GM18867 (cell line): Measurements from ENCODE around the gene CFDP1.
"Not testable (repeated sequence)": the region's sequence is repeated elsewhere in the genome, so short reads cannot be mapped to it uniquely, and the experiment has no call there.

Source experiments
- ATAC-seq: cut with Tn5 transposase; IDR thresholded peaks from one replicate; pipeline ENCODE4 v1.9.1; 2021; ENCODE audit warnings: mild to moderate bottlenecking, moderate library complexity; ENCODE audit not compliant: unreplicated experiment

The CFDP1 gene

DNA sequence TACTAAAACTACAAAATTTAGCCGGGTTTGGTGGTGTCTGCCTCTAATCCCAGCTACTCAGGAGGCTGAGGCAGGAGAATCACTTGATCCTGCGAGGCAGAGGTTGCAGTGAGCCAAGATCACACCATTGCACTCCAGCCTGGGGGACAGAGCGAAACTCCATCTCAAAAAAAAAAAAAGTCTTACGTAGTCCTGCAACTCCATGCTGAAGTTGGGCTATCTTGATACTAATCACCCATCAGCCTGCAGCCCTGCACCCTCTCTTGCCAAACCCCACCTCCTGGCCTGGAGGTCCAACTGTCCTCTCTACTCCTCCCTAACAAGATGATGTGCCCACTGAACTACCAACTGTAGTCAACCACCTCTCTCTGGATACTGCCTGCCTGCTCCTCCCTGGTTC, 26.4 kb upstream of the CFDP1 start:
- no peak for ATAC-seq

DNA sequence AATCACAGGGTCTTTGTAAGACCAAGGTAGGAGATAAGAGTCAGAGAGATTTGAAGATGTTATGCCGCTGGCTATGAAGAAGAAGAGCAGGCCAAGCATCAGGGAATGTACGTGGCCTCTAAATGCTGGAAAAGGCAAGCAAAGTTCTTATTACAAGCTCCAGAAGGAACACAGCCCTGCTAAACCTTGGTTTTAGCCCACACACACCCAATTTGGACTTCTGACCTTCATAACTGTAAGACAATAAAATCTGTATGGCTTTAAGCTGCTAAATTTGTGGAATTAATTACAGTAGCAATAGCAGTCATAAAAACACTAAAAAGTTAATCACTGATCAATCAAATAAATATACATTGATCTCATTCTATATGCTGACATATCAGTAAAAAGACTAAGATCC, 25.1 kb upstream of the CFDP1 start:
- ATAC-seq = no peak

DNA sequence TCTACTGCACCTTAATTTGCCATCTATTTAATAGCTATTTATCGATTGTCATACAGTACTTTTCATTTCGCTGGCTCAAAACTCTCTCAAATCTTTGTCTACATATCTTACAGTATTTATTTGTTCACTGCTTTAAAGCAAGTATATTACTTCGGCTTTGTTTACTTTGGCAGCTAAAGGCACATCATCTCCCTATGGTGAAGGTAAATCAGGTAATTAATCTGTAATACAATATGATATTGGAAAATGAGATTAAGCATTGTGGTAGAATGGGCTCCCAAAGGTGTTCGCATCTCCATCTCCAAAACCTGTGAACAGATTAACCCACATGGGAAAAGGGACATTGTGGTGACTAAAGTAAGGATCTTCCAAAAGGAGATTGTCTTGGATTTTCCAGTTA, 24.7 kb upstream of the CFDP1 start:
- ATAC-seq = no peak

DNA sequence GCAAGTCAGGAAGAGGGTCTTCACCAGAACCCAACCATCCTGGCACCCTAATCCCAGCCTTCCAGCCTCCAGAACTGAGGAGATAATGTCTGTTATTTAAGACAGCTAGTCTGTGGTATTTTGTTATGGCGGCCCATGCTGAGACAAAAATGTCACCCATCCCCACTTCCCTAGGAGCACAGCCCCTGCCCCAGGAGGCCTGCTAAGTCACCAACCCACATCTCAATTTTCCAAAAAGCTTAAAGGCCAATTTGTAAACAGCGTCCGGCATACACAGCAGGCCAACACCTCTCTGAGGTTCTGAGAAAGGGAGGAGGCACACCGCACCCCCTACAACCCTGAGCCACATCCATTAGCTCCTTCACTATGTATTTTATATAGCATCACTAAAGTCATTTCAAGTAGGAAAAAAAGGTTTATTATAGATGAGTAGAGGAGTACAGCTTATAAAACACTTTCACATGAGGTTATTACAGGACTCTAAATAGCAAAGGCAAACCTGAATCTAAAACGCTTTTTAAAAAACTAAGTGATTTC, 24.2 kb upstream of the CFDP1 start:
- ATAC-seq = no peak

DNA sequence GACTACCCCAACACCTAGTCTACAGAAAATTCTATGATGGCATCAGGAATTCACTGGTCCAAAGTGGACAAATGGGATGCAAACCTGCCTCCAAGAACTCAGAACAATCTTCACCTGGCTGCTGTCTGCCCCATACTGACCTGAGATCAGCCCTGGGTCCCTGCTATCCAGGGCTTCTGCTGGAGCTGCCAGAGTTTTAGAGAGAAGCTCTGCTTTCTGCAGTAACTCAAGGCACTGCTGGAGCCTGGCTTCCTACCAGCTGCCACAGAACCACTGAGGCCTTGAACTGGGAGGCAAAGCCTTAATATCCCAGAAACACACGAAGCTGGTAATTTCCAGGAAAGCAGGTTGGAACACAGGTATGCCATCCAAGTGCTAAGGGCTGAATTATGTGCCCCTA, 23.7 kb upstream of the CFDP1 start:
- no peak for ATAC-seq

DNA sequence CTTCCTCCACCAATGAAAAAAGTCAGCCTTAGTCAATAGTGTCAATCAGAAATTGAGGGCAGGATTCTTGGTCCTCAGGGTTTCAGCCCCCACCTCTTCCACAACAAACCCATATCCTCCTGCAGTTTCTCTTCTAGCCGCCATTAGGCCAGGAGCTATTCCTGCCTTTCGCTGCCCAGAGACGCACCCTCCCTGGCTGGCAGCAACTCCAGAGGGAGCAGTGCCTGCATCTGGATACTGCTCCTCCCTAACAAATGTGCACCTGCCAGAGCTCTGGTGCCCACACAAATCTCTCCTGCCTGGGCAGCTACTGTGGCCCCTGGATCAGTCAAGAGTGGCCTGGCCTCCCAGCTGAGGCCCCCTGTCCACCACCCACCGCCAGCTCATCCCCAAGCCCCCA, 23.2 kb upstream of the CFDP1 start:
- ATAC-seq = not testable (repeated sequence)

DNA sequence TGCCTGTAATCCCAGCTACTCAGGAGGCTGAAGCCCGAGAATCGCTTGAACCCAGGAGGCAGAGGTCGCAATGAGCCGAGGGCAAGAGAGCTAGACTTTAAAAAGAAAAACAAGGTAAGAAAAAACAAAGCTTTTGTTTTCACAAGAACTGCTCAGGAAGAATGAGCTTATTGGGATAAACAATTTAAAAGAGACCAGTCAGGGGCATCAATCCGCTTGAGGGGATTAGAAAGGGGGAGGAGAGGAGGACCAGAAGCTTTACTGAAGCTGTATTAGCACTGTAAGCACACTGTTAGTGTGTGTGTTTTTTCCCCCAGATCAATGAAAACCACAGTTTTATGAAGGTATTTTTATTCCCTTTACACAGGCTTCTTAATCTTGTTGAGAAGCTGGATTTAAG, 22.4 kb upstream of the CFDP1 start:
- no peak for ATAC-seq

DNA sequence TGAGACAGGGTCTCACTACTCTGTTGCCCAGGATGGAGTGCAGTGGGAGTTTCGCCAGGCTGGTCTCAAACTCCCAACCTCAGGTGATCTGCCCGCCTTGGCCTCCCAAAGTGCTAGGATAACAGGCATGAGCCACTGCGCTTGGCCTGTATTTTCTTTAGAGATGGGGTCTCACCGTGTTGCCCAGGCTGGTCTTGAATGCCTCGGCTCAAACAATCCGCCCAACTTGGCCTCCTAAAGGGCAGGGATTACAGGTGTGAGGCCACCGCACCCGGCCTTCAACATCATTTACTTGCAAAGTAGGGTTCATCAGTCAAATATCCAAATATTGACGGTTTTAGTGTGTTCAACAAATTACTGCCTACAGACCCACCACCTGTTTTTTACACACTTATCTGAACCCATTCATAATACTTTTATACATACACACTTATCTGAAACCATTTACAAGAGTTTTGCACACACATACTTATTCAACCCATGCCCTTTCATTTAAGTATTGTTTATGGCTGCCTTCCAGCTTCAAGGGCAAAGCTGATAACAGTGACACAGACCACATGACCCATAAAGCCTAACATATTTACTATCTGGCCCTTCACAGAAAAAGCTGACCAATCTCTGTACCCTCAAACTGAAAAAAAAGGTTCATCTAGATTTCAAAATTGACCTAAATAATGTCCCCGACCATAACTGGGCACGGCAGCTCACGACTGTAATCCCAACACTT, 19.3 kb upstream of the CFDP1 start:
- ATAC-seq = no peak

DNA sequence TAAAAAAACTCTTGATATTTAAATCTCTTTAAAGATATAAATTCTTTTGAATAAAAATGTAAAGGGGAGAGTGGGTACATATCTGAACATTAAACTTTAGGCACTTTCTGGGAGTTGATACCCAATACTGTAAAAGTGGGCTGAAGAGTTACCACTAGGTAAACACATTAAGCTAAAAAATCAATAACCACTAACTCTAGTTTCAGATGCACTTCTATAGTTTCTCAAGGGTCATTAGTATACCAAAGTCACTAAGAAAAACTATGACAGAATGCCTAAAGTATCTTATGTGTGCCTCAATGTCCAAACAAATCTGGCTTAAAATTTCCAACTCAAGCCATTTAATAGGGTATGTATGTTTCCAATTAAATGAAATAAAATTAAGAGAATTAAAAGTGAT, 13.1 kb upstream of the CFDP1 start:
- ATAC-seq = no peak

DNA sequence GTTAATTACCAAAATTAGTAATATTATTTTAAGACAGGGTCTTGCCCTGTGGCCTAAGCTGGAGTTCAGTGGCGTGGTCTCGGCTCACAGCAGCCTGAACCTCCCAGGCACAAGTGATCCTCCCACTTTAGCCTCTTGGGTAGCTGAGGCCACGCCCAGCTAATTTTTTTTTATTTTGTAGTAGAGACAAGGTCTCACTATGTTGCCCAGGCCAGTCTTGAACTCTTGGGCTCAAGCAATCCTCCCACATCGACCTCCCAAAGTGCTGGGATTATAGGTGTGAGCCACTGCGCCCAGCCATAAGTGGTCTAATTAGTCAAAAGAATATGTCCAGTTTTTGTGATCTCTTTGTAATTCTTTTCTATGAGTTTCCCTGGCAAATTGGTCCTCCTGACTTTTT, 12.0 kb upstream of the CFDP1 start:
- no peak for ATAC-seq

DNA sequence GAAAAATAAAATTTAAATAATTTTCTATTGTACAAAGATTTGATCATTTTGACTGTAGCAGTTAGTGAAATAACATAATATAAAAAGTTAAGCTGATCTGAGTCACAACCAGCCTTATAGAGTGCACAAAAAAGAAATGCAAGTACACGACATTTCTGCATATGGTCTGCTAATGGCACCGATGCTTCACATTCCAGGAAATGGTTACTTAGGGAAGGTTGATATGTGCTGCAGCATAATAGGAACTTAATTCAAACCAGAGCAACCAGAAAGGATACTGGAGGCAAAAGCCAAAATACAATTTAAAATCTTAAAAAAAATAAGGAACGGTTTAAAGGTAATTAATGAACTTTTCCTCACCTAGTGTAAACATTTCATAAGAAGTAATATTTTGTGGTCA, 10.0 kb upstream of the CFDP1 start:
- ATAC-seq = no peak

DNA sequence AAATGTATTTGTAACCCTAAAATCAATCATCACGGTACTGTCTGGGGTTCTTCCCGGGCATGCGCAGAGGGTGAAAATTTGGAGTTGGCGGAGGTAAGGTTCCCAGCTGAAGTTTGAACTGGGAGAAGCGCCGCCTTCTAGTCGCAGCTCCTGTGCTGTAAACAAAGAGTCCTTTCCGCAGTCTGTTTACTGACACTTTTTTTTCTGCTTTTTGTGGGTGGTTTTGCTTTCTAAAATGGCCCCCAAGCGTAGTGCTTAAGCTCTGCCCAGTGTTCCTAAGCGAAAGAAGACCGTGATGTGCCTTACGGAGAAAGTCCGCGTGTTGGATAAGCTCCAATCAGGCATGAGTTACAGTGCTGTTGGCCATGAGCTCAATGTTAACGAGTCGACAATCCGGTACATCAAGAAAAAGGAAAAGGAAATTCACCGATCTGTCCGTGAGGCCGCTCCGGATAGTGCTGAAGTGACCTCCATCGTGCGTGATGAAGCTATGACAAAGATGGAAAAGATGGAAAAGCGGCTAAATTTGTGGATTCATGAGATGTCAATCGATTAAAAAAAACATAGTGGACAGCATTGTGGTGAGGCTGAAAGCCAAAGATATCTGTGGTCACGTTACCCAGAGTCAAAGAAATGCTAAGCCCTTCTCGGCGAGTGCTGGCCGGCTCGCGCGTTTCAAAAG, 570 bp upstream of the CFDP1 start:
- peak; percentile 75 for ATAC-seq

DNA sequence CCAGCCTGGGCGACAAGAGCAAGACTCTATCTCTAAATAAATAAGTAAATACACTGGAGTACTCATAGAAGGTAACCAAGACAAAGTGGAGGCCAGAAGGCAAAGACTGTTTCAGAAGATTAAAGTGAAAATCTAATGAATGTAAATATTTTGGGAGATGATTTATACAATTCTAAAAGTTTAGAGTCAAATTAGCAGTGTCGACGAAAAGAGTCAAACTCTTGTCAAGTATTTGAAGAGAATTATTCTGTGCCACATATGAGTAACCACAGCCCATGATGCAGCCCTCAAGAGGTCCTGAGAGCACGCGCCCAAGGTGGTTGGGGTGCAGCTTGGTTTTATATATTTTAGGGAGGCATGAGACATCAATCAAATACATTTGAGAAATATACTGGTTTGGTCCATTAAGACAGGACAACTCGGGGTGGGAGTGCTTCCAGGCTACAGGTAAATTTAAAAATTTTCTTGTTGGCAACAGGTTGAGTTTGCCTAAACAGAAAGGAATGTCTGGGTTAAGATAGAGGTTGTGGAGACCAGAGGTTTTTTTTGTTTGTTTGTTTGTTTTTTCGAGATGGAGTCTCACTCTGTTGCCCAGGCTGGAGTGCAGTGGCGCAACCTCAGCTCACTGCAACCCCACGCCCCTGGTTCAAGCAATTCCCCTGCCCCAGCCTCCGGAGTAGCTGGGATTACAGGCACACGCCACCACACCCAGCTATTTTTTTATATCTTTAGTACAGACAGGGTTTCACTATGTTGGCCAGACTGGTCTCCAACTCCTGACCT, 3.5 kb downstream of the CFDP1 start:
- no peak for ATAC-seq

DNA sequence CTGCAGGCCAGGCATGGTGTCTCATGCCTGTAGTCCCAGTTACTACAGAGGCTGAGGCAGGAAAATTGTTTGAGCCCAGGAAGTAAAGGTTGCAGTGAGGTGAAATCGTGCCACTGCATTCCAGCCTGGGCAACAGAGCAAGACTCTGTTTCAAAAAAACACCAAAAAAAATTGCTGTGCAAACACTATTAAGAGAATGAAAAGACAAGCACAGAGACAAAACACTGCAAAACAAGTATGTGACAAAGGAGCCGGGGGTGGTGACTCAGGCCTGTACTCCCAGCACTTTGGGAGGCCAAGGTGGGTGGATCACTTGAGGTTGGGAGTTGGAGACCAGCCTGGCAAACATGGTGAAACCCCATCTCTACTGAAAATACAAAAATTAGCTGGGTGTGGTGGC, 6.8 kb downstream of the CFDP1 start:
- not testable (repeated sequence) for ATAC-seq

DNA sequence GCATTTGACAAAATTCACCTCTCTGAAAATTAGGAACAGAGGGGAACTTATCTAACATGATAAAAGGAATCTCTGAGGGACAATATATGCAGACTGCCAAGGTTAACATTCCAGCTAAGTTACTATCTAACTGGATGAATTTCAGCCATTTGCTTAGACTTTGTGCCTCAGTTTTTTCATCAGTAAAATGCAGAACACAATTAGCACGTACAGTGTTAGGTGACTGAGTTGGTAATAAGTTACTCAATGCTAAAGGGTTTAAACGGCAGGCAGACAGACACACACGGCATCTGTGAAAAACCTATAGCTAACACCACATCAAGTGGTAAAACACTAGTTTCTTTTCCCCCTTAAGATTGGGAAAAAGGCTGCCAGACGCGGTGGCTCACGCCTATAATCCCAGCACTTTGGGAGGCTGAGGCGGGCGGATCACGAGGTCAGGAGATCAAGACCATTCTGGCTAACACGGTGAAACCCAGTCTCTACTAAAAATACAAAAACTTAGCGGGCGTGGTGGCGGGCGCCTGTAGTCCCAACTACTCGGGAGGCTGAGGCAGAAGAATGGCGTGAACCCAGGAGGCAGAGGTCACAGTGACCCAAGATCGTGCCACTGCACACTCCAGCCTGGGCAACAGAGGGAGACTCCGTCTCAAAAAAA, 9.1 kb downstream of the CFDP1 start:
- ATAC-seq = not testable (repeated sequence)

DNA sequence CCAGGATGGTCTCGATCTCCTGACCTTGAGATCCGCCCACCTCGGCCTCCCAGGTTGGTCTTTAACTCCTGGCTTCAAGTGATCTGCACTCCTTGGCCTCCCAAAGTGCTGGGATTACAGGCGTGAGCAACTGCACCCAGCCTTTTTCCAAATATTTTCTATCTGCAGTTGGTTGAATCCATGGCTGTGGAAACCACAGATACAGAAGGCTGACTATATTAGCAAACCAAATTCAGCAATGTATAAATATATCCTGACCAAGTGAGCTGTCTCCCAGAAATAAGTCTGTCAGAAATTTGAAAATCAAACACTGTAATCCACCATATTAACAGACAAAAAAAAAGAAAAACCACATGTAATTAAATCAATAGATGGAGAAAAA, 9.6 kb downstream of the CFDP1 start:
- no peak for ATAC-seq

DNA sequence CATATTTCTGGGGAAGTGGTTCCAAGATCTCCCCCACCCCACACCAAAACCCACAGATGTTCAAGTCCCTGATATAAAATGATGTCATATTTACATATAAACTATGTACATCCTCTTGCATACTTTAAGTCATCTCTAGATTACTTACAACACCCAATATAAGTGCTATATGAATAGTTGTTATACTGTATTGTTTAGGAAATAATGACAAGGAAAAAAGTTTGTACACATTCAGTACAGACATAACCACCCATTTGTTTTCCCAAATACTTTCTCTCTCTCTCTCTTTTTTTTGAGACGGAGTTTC, 11.5 kb downstream of the CFDP1 start:
- no peak for ATAC-seq

DNA sequence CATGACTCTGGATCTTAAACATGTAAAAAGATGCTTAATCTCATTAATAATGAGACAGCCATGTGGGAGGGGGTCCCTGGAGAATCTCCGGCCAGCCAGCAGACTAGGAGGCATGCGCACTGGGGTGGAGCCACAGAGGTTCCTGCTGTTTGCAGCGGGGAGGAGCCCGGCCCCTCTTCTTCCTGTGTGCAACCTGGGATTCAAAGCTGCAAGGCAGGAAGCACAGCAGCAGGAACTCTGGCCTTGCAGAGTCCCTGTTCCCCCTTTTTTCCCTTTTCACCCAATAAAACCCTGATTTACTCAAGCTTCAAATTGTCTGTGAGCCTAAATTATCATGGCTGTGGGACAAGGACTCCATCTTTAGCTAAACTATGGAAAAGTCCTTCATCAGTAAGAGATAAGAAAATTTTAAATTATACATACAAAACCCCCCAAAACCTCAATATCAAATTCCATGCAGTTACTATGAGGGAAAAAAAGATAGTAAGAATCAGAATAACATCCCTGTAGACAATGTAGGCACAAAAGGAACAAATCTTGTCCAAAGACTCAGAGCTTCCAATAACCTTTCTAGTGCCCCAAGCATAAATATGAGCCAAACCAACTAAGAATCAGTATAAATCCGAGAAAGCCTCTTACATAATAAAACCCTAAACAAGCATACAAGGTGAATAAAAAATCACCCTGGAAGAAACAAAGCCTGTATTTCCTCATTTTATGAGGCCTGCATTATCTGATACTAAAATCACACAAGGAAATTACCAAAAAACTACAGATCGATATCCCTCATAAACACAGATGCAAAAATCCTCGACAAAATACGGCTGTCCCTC, 12.1 kb downstream of the CFDP1 start:
- ATAC-seq = no peak

DNA sequence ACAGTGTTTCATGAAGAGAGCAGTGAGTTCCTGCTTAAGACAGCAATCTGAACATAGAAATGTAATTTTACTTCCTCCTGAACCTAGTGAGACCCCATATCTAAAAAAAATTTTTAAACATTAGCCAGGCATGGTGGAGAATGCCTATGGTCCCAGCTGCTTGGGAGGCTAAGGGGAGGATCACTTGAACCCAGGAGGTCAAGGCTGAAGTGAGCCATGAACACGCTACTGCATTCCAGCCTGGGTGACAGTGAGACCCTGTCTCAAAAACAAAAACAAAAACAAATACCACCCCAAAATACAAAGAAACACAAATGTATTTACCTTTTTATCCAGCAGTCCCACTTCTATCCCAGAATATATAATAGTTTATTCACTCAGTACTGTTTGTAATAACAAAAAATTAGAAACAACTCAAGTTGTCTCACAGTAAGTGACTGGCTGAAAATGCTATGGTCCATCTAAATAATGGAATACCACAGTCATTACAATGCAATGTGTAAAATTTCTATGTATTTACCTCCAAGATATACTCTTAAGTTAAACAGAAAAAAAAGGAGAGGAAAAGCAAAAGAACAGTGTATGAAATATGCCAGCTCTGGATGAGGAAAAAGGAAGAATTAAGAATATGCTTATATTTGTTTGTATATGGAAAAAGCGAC, 16.3 kb downstream of the CFDP1 start:
- no peak for ATAC-seq
